A673 (cell line): ENCODE measurements around the gene PGLYRP3.

Experiments
- CTCF ChIP-seq: fragments of 300-800, 200-600 bp; sonication (generic); conservative IDR thresholded peaks from 2 replicates; pipeline ENCODE4 v1.5.1; 2017; ENCODE audit warnings: low read depth, mild to moderate bottlenecking, antibody characterized with exemption, low read length, moderate library complexity, mixed read lengths
- EZH2 ChIP-seq: fragments of 200-600 bp; sonication (generic); IDR thresholded peaks from 2 replicates; pipeline ENCODE4 v1.6.1; 2017; ENCODE audit warnings: borderline replicate concordance, low read depth, mild to moderate bottlenecking, mixed read lengths, antibody characterized with exemption, low read length; ENCODE audit not compliant: poor library complexity, severe bottlenecking

DNA sequence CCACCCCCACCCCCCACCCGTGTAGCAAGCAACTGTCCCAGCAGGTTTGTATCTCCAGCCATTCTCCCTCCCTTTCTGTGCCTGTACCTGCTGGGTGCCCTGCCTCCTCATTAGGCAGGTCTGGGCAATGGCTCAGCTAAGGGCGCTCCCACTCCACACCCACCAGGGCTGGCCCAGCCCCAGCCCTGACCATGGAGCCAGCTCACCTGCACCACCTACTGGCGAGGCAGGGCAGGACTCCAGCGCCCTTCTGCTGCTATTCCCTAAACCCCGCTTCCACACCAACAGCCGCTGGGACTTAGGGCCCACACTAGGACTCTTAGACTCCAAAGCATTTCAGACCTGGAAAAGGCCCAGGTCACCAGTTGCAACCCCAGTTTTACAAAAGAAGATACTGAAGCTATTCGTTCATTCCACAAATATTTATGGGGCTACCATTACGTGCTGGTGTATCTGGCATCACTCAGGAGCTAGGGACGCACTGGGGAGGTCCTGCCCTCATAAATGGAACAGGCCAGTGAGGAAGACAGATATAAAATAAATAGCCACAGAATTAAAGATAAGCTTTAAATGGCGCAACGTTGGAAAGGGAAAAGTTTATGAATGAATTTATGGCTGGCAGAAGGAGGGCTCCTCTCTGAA, 24.0 kb downstream of the PGLYRP3 start:
- peak; percentile 71 for TF ChIP-seq CTCF
- TF ChIP-seq EZH2: no peak
